Measurements from ENCODE around the gene ABTB1.

The ABTB1 gene

GRCh38 chr3:127629467-127630403, 43.0 kb upstream of the ABTB1 start:
- H3K4me1 ChIP-seq, result peaks cover 0 to 18% (median 11%) of the 10 kb centered on the region in 4 donors
- peak overlapping the region; percentile 48 to 64 for H3K4me3 ChIP-seq
- TF ChIP-seq CTCF (IDR thresholded peaks at IDR 0.05), result no peak
- no peak for DNase-seq
- H3K27me3 ChIP-seq, result peaks cover 0 to 12% of the 10 kb centered on the region in 2 donors
- H3K9me3 ChIP-seq, result no peaks in the 10 kb centered on the region
- H3K36me3 ChIP-seq, result no peaks in the 10 kb centered on the region
- no peak overlapping the region for H3K27ac ChIP-seq
- intact Hi-C loops (cut with DNase I; ENCODE audit: low total_unique reads), result no loop called here

GRCh38 chr3:127630811-127631714, 41.7 kb upstream of the ABTB1 start:
- Histone ChIP-seq H3K36me3 (no peaks in the 10 kb centered on the region), H3K4me3 (no peak overlapping the region), H3K27me3 (peaks cover 0 to 12% of the 10 kb centered on the region in 2 donors), H3K4me1 (peaks cover 0 to 18% (median 11%) of the 10 kb centered on the region in 4 donors), H3K9me3 (no peaks in the 10 kb centered on the region), H3K27ac (no peak overlapping the region)
- intact Hi-C loops (cut with DNase I; ENCODE audit: low total_unique reads), result no loop called here
- no peak for DNase-seq
- TF ChIP-seq CTCF (IDR thresholded peaks at IDR 0.05), result no peak

- H3K27me3 ChIP-seq, result peaks cover 0 to 12% of the 10 kb centered on the region in 2 donors
- peaks cover 0 to 18% (median 11%) of the 10 kb centered on the region in 4 donors for H3K4me1 ChIP-seq
- no peak overlapping the region for H3K4me3 ChIP-seq
- TF ChIP-seq CTCF (IDR thresholded peaks at IDR 0.05), result no peak
- H3K36me3 ChIP-seq, result no peaks in the 10 kb centered on the region
- no peak overlapping the region for H3K27ac ChIP-seq
- H3K9me3 ChIP-seq, result no peaks in the 10 kb centered on the region
- no peak for DNase-seq
- intact Hi-C loops (cut with DNase I; ENCODE audit: low total_unique reads), result no loop called here
These were observed 40.5 kb upstream of the ABTB1 start for GRCh38 chr3:127632035-127632820.

GRCh38 chr3:127634653-127635052, 38.1 kb upstream of the ABTB1 start:
- no peak for TF ChIP-seq CTCF (IDR thresholded peaks at IDR 0.05)
- H3K4me1 ChIP-seq, result peaks cover 0 to 10% (median 7%) of the 10 kb centered on the region in 4 donors
- no peak overlapping the region for H3K4me3 ChIP-seq
- H3K36me3 ChIP-seq, result no peaks in the 10 kb centered on the region
- no peak overlapping the region for H3K27ac ChIP-seq
- H3K9me3 ChIP-seq, result no peaks in the 10 kb centered on the region
- DNase-seq, result no peak
- intact Hi-C loops (cut with DNase I; ENCODE audit: low total_unique reads), result no loop called here
- peaks cover 0 to 12% of the 10 kb centered on the region in 2 donors for H3K27me3 ChIP-seq

GRCh38 chr3:127637546-127637945, 35.2 kb upstream of the ABTB1 start:
- H3K36me3 ChIP-seq, result no peaks in the 10 kb centered on the region
- TF ChIP-seq CTCF (IDR thresholded peaks at IDR 0.05), result no peak
- H3K4me1 ChIP-seq, result no peaks in the 10 kb centered on the region
- H3K9me3 ChIP-seq, result no peaks in the 10 kb centered on the region
- H3K4me3 ChIP-seq, result no peak overlapping the region
- peaks cover 0 to 5% of the 10 kb centered on the region in 2 donors for H3K27me3 ChIP-seq
- intact Hi-C loops (cut with DNase I; ENCODE audit: low total_unique reads), result no loop called here
- DNase-seq, result peak in 1 of 2 donors; percentile 11
- no peak overlapping the region for H3K27ac ChIP-seq
